ENCODE data around the gene RSF1. TPM values are rescaled to one million over a fixed set of nuclear protein-coding genes. Genes with fewer than 3 reads are reported as not detected.

The RSF1 gene
- total RNA-seq, 1 experiment from 2014 or later = 79.8 TPM

GRCh38 chr11:77734890-77735289 lies 85.6 kb downstream of the RSF1 start:
- ChIA-PET CTCF (no interaction called here), POLR2A (no interaction called here)
- H3K36me3 Mint-ChIP-seq = peaks cover 76% of the 10 kb centered on the region

More at GRCh38 chr11:77734890-77735289, 85.6 kb downstream of the RSF1 start:
- Mint-ChIP-seq H3K4me1 (no peaks in the 10 kb centered on the region), H3K27ac (no peak overlapping the region), H3K27me3 (ENCODE audit: low read depth) (peaks cover 6% of the 10 kb centered on the region), H3K4me3 (no peak overlapping the region), H3K9me3 (peaks cover 30% of the 10 kb centered on the region)
- DNase-seq (ENCODE audit: low spot score) (no peak), ATAC-seq (no peak)
- no peak for TF ChIP-seq CTCF (IDR thresholded peaks at IDR 0.05)
- TF ChIP-seq CREB1 (CRISPR knock-in tag; IDR thresholded peaks at IDR 0.05) = no peak
- no peak for TF ChIP-seq ZBTB21 (CRISPR knock-in tag; IDR thresholded peaks at IDR 0.05; ENCODE audit: borderline replicate concordance)
- TF ChIP-seq GABPB1 (CRISPR knock-in tag; IDR thresholded peaks at IDR 0.05) = no peak
- TF ChIP-seq TEAD4 (CRISPR knock-in tag; IDR thresholded peaks at IDR 0.05) = no peak
- TF ChIP-seq PRDM15 (CRISPR knock-in tag; IDR thresholded peaks at IDR 0.05) = no peak
- no peak for TF ChIP-seq ZNF512 (CRISPR knock-in tag; IDR thresholded peaks at IDR 0.05; ENCODE audit: borderline replicate concordance)
- TF ChIP-seq SMAD3 (CRISPR knock-in tag; IDR thresholded peaks at IDR 0.05; ENCODE audit: borderline replicate concordance) = no peak
- no peak for TF ChIP-seq ZNF396 (CRISPR knock-in tag; IDR thresholded peaks at IDR 0.05; ENCODE audit: borderline replicate concordance)
- TF ChIP-seq AR (CRISPR knock-in tag; IDR thresholded peaks at IDR 0.05) = no peak
- TF ChIP-seq ZNF425 (CRISPR knock-in tag; conservative IDR thresholded peaks at IDR 0.05) = no peak
- no peak for TF ChIP-seq FOXK1 (CRISPR knock-in tag; IDR thresholded peaks at IDR 0.05)
- no peak for TF ChIP-seq PRRX2 (CRISPR knock-in tag; IDR thresholded peaks at IDR 0.05)

Measured in WTC11 (cell line).